ENCODE results near the gene TGM4. TPM values are rescaled to one million over a fixed set of nuclear protein-coding genes. Genes with fewer than 3 reads are reported as not detected.

Gene TGM4
- total and polyA plus RNA-seq, 2 experiments from 2014 or later: not detected

- in situ Hi-C loops (cut with MboI): no loop called here
- H4K20me1 ChIP-seq (ENCODE audit: insufficient read depth): no peaks in the 10 kb centered on the region
- TF ChIP-seq EZH2 (IDR thresholded peaks at IDR 0.05; ENCODE audit: insufficient read depth, poor library complexity, severe bottlenecking): no peak
- no peak for TF ChIP-seq EZH2phosphoT487 (IDR thresholded peaks at IDR 0.05; ENCODE audit: insufficient read depth, low read depth)
- H3K4me2 ChIP-seq (ENCODE audit: unreplicated experiment): no peak overlapping the region
- no peak overlapping the region for H3K27ac ChIP-seq
- peaks cover 12% of the 10 kb centered on the region for H3F3A ChIP-seq (ENCODE audit: insufficient read depth)
- no peak overlapping the region for H3K4me3 ChIP-seq
- no peak overlapping the region for H2AFZ ChIP-seq
- 100% methylated on average over 3 of the region's 3 CpGs for WGBS, 2 experiments (ENCODE audit: low coverage in 1 of 2, low lambda C conversion rate in 2 of 2, missing lambda C conversion rate in 2 of 2)
- no peaks in the 10 kb centered on the region for H3K9me2 ChIP-seq (ENCODE audit: insufficient read depth)
- no peak overlapping the region for H3K9ac ChIP-seq
- 0 out of 2 replicates have a peak, but pooled peaks cover 6% of the 10 kb centered on the region for H3K36me3 ChIP-seq (ENCODE audit: low read depth)
- H3K79me2 ChIP-seq (ENCODE audit: insufficient read depth): no peaks in the 10 kb centered on the region
- DNase-seq: no peak
- peaks cover 14% of the 10 kb centered on the region for H3K4me1 ChIP-seq (ENCODE audit: insufficient read depth)
- H3K9me3 ChIP-seq (ENCODE audit: low read depth): no peaks in the 10 kb centered on the region
- no peaks in the 10 kb centered on the region for H3K27me3 ChIP-seq (replicated peaks; ENCODE audit: insufficient read depth)
Observed at GRCh38 chr3:44920081-44920480, 45.7 kb downstream of the TGM4 start.

GRCh38 chr3:44923632-44924456 lies 49.4 kb downstream of the TGM4 start:
- Histone ChIP-seq H3K4me3 (no peak overlapping the region), H3K4me1 (ENCODE audit: insufficient read depth) (peaks cover 14% of the 10 kb centered on the region), H3F3A (ENCODE audit: insufficient read depth) (peaks cover 18% of the 10 kb centered on the region), H3K9ac (no peak overlapping the region), H3K27ac (no peak overlapping the region), H3K36me3 (ENCODE audit: low read depth) (peaks cover 10% of the 10 kb centered on the region; the same call in 1 of the 2 replicates), H3K4me2 (ENCODE audit: unreplicated experiment) (no peak overlapping the region), H3K9me2 (ENCODE audit: insufficient read depth) (no peaks in the 10 kb centered on the region), H3K9me3 (ENCODE audit: low read depth) (no peaks in the 10 kb centered on the region), H3K27me3 (replicated peaks; ENCODE audit: insufficient read depth) (no peaks in the 10 kb centered on the region), H2AFZ (no peak overlapping the region), H4K20me1 (ENCODE audit: insufficient read depth) (no peaks in the 10 kb centered on the region), H3K79me2 (ENCODE audit: insufficient read depth) (no peaks in the 10 kb centered on the region)
- 75 to 81% methylated on average over 3 of the region's 3 CpGs for WGBS, 2 experiments (ENCODE audit: low coverage in 1 of 2, low lambda C conversion rate in 2 of 2, missing lambda C conversion rate in 2 of 2)
- DNase-seq: peak; percentile 61
- in situ Hi-C loops (cut with MboI): no loop called here
- TF ChIP-seq EZH2 (IDR thresholded peaks at IDR 0.05; ENCODE audit: insufficient read depth, poor library complexity, severe bottlenecking) (no peak), EZH2phosphoT487 (IDR thresholded peaks at IDR 0.05; ENCODE audit: insufficient read depth, low read depth) (no peak)

- DNase-seq: peak; percentile 21
- H3F3A ChIP-seq (ENCODE audit: insufficient read depth): peaks cover 18% of the 10 kb centered on the region
- H3K9me2 ChIP-seq (ENCODE audit: insufficient read depth): no peaks in the 10 kb centered on the region
- no peak for TF ChIP-seq EZH2phosphoT487 (IDR thresholded peaks at IDR 0.05; ENCODE audit: insufficient read depth, low read depth)
- H4K20me1 ChIP-seq (ENCODE audit: insufficient read depth): no peaks in the 10 kb centered on the region
- H3K4me2 ChIP-seq (ENCODE audit: unreplicated experiment): no peak overlapping the region
- H3K4me1 ChIP-seq (ENCODE audit: insufficient read depth): peaks cover 14% of the 10 kb centered on the region
- no peak overlapping the region for H2AFZ ChIP-seq
- H3K27me3 ChIP-seq (replicated peaks; ENCODE audit: insufficient read depth): no peaks in the 10 kb centered on the region
- no peaks in the 10 kb centered on the region for H3K79me2 ChIP-seq (ENCODE audit: insufficient read depth)
- WGBS, 2 experiments (ENCODE audit: low coverage in 1 of 2, low lambda C conversion rate in 2 of 2, missing lambda C conversion rate in 2 of 2): 83 to 91% methylated on average over 5 of the region's 5 CpGs
- no peak overlapping the region for H3K9ac ChIP-seq
- no peak overlapping the region for H3K27ac ChIP-seq
- H3K9me3 ChIP-seq (ENCODE audit: low read depth): no peaks in the 10 kb centered on the region
- no peak overlapping the region for H3K4me3 ChIP-seq
- peaks cover 10% of the 10 kb centered on the region; the same call in 1 of the 2 replicates for H3K36me3 ChIP-seq (ENCODE audit: low read depth)
- in situ Hi-C loops (cut with MboI): no loop called here
Observed at GRCh38 chr3:44924457-44925084, 50.2 kb downstream of the TGM4 start.

GRCh38 chr3:44926172-44926571 lies 51.8 kb downstream of the TGM4 start:
- Histone ChIP-seq H3F3A (ENCODE audit: insufficient read depth) (peaks cover 18% of the 10 kb centered on the region), H3K27ac (no peak overlapping the region), H3K36me3 (ENCODE audit: low read depth) (peaks cover 10% of the 10 kb centered on the region; the same call in 1 of the 2 replicates), H3K4me1 (ENCODE audit: insufficient read depth) (peaks cover 14% of the 10 kb centered on the region), H3K9me2 (ENCODE audit: insufficient read depth) (no peaks in the 10 kb centered on the region), H3K9me3 (ENCODE audit: low read depth) (no peaks in the 10 kb centered on the region), H3K4me2 (ENCODE audit: unreplicated experiment) (no peak overlapping the region), H3K4me3 (no peak overlapping the region), H3K27me3 (replicated peaks; ENCODE audit: insufficient read depth) (no peaks in the 10 kb centered on the region), H3K9ac (no peak overlapping the region), H3K79me2 (ENCODE audit: insufficient read depth) (no peaks in the 10 kb centered on the region), H4K20me1 (ENCODE audit: insufficient read depth) (no peaks in the 10 kb centered on the region), H2AFZ (no peak overlapping the region)
- WGBS, 2 experiments (ENCODE audit: low coverage in 1 of 2, low lambda C conversion rate in 2 of 2, missing lambda C conversion rate in 2 of 2): 91 to 94% methylated on average over 10 of the region's 10 CpGs
- in situ Hi-C loops (cut with MboI): no loop called here
- TF ChIP-seq EZH2 (IDR thresholded peaks at IDR 0.05; ENCODE audit: insufficient read depth, poor library complexity, severe bottlenecking): no peak
- TF ChIP-seq EZH2phosphoT487 (IDR thresholded peaks at IDR 0.05; ENCODE audit: insufficient read depth, low read depth): no peak
- DNase-seq: no peak
